Trophoblast cell (in vitro differentiated cells and primary cell): ENCODE measurements around the gene NOCT. TPM values are rescaled to one million over a fixed set of nuclear protein-coding genes. Genes with fewer than 3 reads are reported as not detected.

Experiments
- DNase-seq, 2 donors: peaks; one replicate each; pipeline ENCODE4 v3.0.0-alpha.2; 2016
- H2AFZ ChIP-seq: 2 replicates; pipeline ENCODE4 v1.6.1; 2013; ENCODE audit warnings: low read length, moderate library complexity, mild to moderate bottlenecking; ENCODE audit not compliant: insufficient read depth, poor library complexity
- H2AK5ac ChIP-seq: 2 replicates; pipeline ENCODE4 v1.6.1; 2013; ENCODE audit warnings: mild to moderate bottlenecking, low read length
- H2BK120ac ChIP-seq: 2 replicates; pipeline ENCODE4 v1.6.1; 2013; ENCODE audit warnings: low read length, mild to moderate bottlenecking, moderate library complexity; ENCODE audit not compliant: insufficient read depth, poor library complexity
- H2BK12ac ChIP-seq: 2 replicates; pipeline ENCODE4 v1.6.1; 2013; ENCODE audit warnings: mild to moderate bottlenecking, low read length, moderate library complexity
- H2BK5ac ChIP-seq: 2 replicates; pipeline ENCODE4 v1.6.1; 2013; ENCODE audit warnings: low read length, low read depth, moderate library complexity, mild to moderate bottlenecking; ENCODE audit not compliant: poor library complexity
- H3K14ac ChIP-seq: 2 replicates; pipeline ENCODE4 v1.6.1; 2013; ENCODE audit warnings: mild to moderate bottlenecking, low read length
- H3K18ac ChIP-seq: 2 replicates; pipeline ENCODE4 v1.6.1; 2013; ENCODE audit warnings: mild to moderate bottlenecking, low read length
- H3K23ac ChIP-seq: 2 replicates; pipeline ENCODE4 v1.6.1; 2013; ENCODE audit warnings: low read length
- H3K27ac ChIP-seq: 2 replicates; pipeline ENCODE4 v1.5.1; 2013; ENCODE audit warnings: low read depth, mild to moderate bottlenecking, inconsistent platforms, low read length, moderate library complexity
- H3K27me3 ChIP-seq: 2 replicates; pipeline ENCODE4 v1.6.1; 2013; ENCODE audit warnings: inconsistent platforms, mild to moderate bottlenecking, low read length, moderate library complexity; ENCODE audit not compliant: insufficient read depth
- H3K36me3 ChIP-seq, 2 experiments: 1 replicate in 1 of 2; 2 replicates in 1 of 2; pipeline ENCODE4 v1.6.1; 2013; ENCODE audit warnings: low read length in 2 of 2, mild to moderate bottlenecking in 2 of 2, moderate library complexity in 1 of 2; ENCODE audit not compliant: insufficient read depth in 2 of 2, control insufficient read depth in 1 of 2
- H3K4ac ChIP-seq: 2 replicates; pipeline ENCODE4 v1.6.1; 2013; ENCODE audit warnings: low read depth, mild to moderate bottlenecking, low read length, moderate library complexity
- H3K4me1 ChIP-seq, 2 experiments: 1 replicate in 1 of 2; 2 replicates in 1 of 2; pipeline ENCODE4 v1.6.1; 2013; ENCODE audit warnings: low read length in 2 of 2, mild to moderate bottlenecking in 2 of 2, moderate library complexity in 1 of 2; ENCODE audit not compliant: insufficient read depth in 2 of 2, control insufficient read depth in 1 of 2
- H3K4me2 ChIP-seq: 2 replicates; pipeline ENCODE4 v1.6.1; 2013; ENCODE audit warnings: inconsistent platforms, mild to moderate bottlenecking, low read length, moderate library complexity
- H3K4me3 ChIP-seq: 2 replicates; pipeline ENCODE4 v1.5.1; 2013; ENCODE audit warnings: mild to moderate bottlenecking, low read depth, low read length, inconsistent platforms
- H3K79me1 ChIP-seq: one replicate; pipeline ENCODE4 v1.6.1; 2013; ENCODE audit warnings: low read length
- H3K79me2 ChIP-seq: 2 replicates; pipeline ENCODE4 v1.6.1; 2013; ENCODE audit warnings: low read length, mild to moderate bottlenecking; ENCODE audit not compliant: control insufficient read depth, insufficient read depth, poor library complexity
- H3K9ac ChIP-seq: 2 replicates; pipeline ENCODE4 v1.6.1; 2013; ENCODE audit warnings: mild to moderate bottlenecking, low read length
- H3K9me3 ChIP-seq: 2 replicates; pipeline ENCODE4 v1.6.1; 2013; ENCODE audit warnings: low read depth, mild to moderate bottlenecking, control low read depth, inconsistent platforms, low read length; ENCODE audit not compliant: insufficient read depth
- H4K12ac ChIP-seq: 2 replicates; pipeline ENCODE4 v1.6.1; 2013; ENCODE audit warnings: low read depth, mild to moderate bottlenecking, low read length, moderate library complexity
- H4K8ac ChIP-seq: 2 replicates; pipeline ENCODE4 v1.6.1; 2013; ENCODE audit warnings: low read depth, mild to moderate bottlenecking, low read length, moderate library complexity
- H4K91ac ChIP-seq: one replicate; pipeline ENCODE4 v1.6.1; 2013; ENCODE audit warnings: low read depth, mild to moderate bottlenecking, low read length, moderate library complexity
- WGBS: extraction: QIAGEN DNeasy Blood & Tissue Kit; methylation state at CpG from one replicate; pipeline ENCODE4 v1.1.7; 2013; ENCODE audit warnings: missing lambda C conversion rate; ENCODE audit not compliant: insufficient read length, insufficient coverage; ENCODE audit errors: extremely low coverage; 5-methylcytosine and 5-hydroxymethylcytosine counted together
- polyA plus RNA-seq: library from polyadenylated mRNA; stranded (reverse); fragments of 200-250 nt; gene quantifications from 2 replicates; pipeline ENCODE4 v1.2.3, GENCODE V29; 2013

The NOCT gene, protein sequence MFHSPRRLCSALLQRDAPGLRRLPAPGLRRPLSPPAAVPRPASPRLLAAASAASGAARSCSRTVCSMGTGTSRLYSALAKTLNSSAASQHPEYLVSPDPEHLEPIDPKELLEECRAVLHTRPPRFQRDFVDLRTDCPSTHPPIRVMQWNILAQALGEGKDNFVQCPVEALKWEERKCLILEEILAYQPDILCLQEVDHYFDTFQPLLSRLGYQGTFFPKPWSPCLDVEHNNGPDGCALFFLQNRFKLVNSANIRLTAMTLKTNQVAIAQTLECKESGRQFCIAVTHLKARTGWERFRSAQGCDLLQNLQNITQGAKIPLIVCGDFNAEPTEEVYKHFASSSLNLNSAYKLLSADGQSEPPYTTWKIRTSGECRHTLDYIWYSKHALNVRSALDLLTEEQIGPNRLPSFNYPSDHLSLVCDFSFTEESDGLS
- 26.0 and 26.1 TPM in 2 replicates for polyA plus RNA-seq

DNA sequence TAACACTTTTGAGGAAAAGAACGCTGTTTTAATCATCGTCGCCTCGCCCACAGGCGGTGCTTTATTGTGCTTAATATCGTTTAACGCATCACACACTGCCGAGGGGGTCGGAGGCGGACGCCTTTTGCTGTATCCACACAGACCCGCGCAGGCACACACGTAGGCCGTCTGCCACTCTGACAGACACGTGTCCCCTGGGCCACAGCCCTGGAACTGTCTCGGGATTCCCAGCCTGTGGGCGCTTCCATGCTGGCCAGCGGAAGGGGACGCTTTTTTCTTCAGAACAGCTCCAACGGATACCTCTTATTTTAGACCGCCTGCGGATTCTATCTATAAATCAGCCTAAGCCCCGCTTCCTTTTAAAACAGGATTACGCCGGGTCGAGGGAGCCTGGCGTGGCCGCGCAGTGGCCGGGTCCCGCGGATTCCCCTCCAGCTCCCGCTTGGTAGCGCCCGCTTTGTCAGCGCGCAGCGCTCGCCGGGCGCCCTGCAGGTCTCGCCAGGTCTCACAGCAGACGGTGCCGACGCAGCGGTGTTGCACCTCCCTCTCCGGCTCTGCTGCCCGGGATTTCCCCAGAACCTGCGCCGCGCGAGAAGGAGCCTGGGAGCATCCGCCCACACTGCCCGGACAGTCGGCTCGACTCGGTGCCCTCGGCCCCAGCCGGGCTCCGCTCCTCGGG, at the start of gene NOCT:
Gene NOCT, plus strand, starts transcription at position 513 of the 679 bp plus-strand sequence. CDS start 201 bp downstream, outside the sequence.
- Histone ChIP-seq H3K4me2 (peak within 1 kb of the TSS; percentile 62), H3K9me3 (no peaks in the 10 kb centered on the region), H2BK120ac (peak within 1 kb of the TSS; percentile 94), H4K91ac (peak within 1 kb of the TSS; percentile 93), H3K4me3 (peak within 1 kb of the TSS; percentile 93), H2AFZ (peak within 1 kb of the TSS; percentile 81), H3K14ac (peak within 1 kb of the TSS; percentile 93), H3K18ac (peak within 1 kb of the TSS; percentile 94), H3K36me3 (peaks cover 0 to 3% of the 10 kb centered on the region in 2 experiments), H2BK12ac (peak within 1 kb of the TSS; percentile 95), H3K4me1 (peaks cover 10 to 13% of the 10 kb centered on the region in 2 experiments), H2AK5ac (no peak within 1 kb of the TSS), H4K12ac (peak within 1 kb of the TSS; percentile 80), H4K8ac (peak within 1 kb of the TSS; percentile 86), H3K79me2 (peaks cover 16% of the 10 kb centered on the region), H3K27me3 (no peaks in the 10 kb centered on the region), H3K23ac (no peak within 1 kb of the TSS), H3K79me1 (peaks cover 23% of the 10 kb centered on the region), H3K9ac (peak within 1 kb of the TSS; percentile 84), H2BK5ac (peak within 1 kb of the TSS; percentile 91), H3K4ac (peak within 1 kb of the TSS; percentile 92), H3K27ac (peak within 1 kb of the TSS; percentile 95)
- DNase-seq = peak; percentile 94
- WGBS = no CpG with 5 or more reads among the region's 62 CpGs

DNA sequence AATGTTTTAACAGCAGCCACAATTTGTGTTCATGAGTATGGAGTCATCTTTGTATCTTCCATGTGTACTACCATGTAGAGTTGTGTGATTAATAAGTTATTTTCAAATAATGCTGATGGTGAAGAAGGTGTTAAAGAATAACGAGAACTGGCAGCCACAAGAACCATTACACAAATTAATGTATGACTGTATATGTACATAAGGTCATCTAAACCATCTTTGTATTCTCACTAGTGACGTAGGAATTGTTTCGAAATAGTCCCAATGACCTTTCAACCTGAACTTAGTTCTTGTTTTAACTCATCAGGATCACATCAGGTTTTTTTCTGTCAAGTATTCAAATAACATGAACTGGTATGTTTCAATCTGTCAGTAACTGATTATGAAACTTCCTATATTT, 48.3 kb upstream of the NOCT start:
- Histone ChIP-seq H3K27me3 (no peaks in the 10 kb centered on the region), H3K23ac (no peak overlapping the region), H2AFZ (no peak overlapping the region), H3K36me3 (no peaks in the 10 kb centered on the region), H3K27ac (no peak overlapping the region), H4K12ac (no peak overlapping the region), H3K4me3 (no peak overlapping the region), H2BK120ac (no peak overlapping the region), H4K91ac (no peak overlapping the region), H3K9me3 (no peaks in the 10 kb centered on the region), H3K18ac (no peak overlapping the region), H3K4ac (no peak overlapping the region), H3K4me2 (no peak overlapping the region), H2BK5ac (no peak overlapping the region), H3K14ac (no peak overlapping the region), H3K9ac (no peak overlapping the region), H2AK5ac (no peak overlapping the region), H3K79me1 (no peaks in the 10 kb centered on the region), H3K79me2 (no peaks in the 10 kb centered on the region), H2BK12ac (no peak overlapping the region), H4K8ac (no peak overlapping the region), H3K4me1 (no peaks in the 10 kb centered on the region)
- peak in 1 of 2 donors; percentile 58 for DNase-seq
- WGBS = no CpG with 5 or more reads among the region's 3 CpGs

DNA sequence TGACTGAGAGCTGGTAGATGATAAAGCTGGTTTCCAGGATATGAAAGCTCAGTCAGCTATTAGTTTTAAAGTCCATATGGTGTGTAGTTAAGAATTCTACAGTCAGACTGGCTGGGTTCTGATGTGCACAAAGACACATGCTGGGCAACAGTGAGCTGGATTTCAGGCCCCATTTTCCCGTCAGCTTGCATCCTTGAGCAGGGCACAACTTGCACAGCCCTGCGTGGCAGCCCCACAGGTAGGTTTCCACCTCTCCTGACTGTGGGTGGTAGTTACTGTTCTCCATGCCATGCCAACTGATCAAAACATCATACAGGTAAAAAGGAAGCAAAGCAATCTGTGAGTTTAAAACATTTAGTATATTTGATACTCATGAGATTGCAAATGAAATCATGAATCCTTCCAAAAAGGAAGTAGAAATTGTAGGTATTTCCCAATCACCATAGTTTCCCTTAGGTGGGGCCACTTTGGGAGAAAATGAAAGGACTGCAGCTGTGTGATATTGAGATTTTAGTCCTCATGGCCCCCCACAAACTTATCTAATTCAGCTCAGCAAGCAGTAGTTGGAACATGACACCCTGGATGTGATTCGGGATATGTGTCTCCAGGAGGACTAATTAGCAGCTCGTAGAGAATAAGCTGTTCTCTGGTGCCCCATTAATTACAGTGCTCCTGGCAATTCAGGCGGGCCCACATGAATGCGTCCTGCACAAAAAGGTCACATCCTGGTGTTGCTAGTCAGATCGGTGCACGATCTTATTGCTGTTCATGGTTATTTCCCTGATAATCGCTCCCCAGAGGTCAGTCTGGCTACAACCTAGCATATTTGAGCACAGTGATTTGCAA, 42.4 kb upstream of the NOCT start:
- no peak overlapping the region for H3K23ac ChIP-seq
- no peak overlapping the region for H3K4ac ChIP-seq
- no peak overlapping the region for H2AFZ ChIP-seq
- peak overlapping the region; percentile 2 for H3K4me2 ChIP-seq
- H2BK5ac ChIP-seq = no peak overlapping the region
- no peak overlapping the region for H4K8ac ChIP-seq
- H2BK120ac ChIP-seq = no peak overlapping the region
- no peak for DNase-seq
- no peak overlapping the region for H4K12ac ChIP-seq
- H3K79me1 ChIP-seq = peaks cover 5% of the 10 kb centered on the region
- no peak overlapping the region for H4K91ac ChIP-seq
- no peaks in the 10 kb centered on the region for H3K79me2 ChIP-seq
- no peak overlapping the region for H3K18ac ChIP-seq
- no peak overlapping the region for H2AK5ac ChIP-seq
- H3K27ac ChIP-seq = no peak overlapping the region
- no peaks in the 10 kb centered on the region for H3K9me3 ChIP-seq
- peak overlapping the region; percentile 50 for H2BK12ac ChIP-seq
- H3K27me3 ChIP-seq = no peaks in the 10 kb centered on the region
- H3K9ac ChIP-seq = no peak overlapping the region
- no peak overlapping the region for H3K4me3 ChIP-seq
- no peak overlapping the region for H3K14ac ChIP-seq
- no peaks in the 10 kb centered on the region for H3K36me3 ChIP-seq
- no CpG with 5 or more reads among the region's 9 CpGs for WGBS
- peaks cover 6 to 12% of the 10 kb centered on the region in 2 experiments for H3K4me1 ChIP-seq

DNA sequence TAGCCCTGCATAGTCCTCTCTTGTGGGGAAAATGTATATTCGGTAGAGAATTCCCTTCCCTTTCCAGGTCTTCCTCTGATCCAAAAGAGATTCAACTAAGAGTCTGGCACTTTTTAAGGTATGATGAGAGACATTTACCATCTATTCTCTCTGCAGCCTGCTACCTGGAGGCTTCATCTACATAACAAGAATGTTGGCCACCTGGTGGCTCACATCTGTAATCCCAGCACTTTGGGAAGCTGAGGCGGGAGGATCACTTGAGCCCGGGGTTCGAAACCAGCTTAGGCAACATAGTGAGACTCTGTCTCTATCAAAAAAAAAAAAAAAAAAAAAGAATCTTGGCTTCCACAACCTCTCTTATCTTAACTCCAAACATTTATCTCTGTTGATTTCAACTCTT, 40.4 kb upstream of the NOCT start:
- no peaks in the 10 kb centered on the region for H3K36me3 ChIP-seq
- no peak overlapping the region for H2BK5ac ChIP-seq
- no peak overlapping the region for H2BK12ac ChIP-seq
- H3K4me2 ChIP-seq = no peak overlapping the region
- H3K4me3 ChIP-seq = no peak overlapping the region
- H4K12ac ChIP-seq = no peak overlapping the region
- no peak overlapping the region for H2AFZ ChIP-seq
- peaks cover 16 to 24% of the 10 kb centered on the region in 2 experiments for H3K4me1 ChIP-seq
- H3K14ac ChIP-seq = no peak overlapping the region
- peaks cover 2% of the 10 kb centered on the region for H3K79me2 ChIP-seq
- no peaks in the 10 kb centered on the region for H3K9me3 ChIP-seq
- no peak overlapping the region for H2AK5ac ChIP-seq
- H3K18ac ChIP-seq = no peak overlapping the region
- H3K23ac ChIP-seq = no peak overlapping the region
- no peak overlapping the region for H3K27ac ChIP-seq
- no peaks in the 10 kb centered on the region for H3K27me3 ChIP-seq
- no peak overlapping the region for H3K4ac ChIP-seq
- no peak overlapping the region for H3K9ac ChIP-seq
- peaks cover 17% of the 10 kb centered on the region for H3K79me1 ChIP-seq
- no CpG with 5 or more reads among the region's 4 CpGs for WGBS
- H4K91ac ChIP-seq = no peak overlapping the region
- DNase-seq = peak in 1 of 2 donors; percentile 7
- no peak overlapping the region for H4K8ac ChIP-seq
- H2BK120ac ChIP-seq = no peak overlapping the region
